ENCODE data around the gene THSD4.
A peak's percentile ranks its signal among the peaks of the same experiment; 100 is the strongest.

Gene THSD4

DNA sequence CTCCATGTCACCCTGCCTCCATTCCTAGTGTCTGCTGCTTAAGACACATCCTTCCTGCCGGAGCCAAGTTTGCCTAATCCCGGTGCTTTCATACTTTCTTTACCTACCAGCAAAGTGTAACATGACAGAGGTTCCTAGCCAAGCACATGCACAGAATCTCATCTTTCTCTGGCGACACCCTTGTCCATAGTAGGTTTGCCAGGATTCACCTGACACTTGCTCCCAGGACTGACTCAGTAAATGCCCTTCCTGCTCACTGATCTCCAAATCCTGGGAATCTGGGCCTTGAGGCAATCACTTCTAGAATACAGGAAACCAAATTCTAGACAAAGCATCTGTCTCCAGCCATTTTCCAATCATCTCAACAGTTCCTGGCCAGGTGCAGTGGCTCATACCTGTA is 684.9 kb downstream of the THSD4 start:
- no peaks in the 10 kb centered on the region for H3K4me1 ChIP-seq
- H3K36me3 ChIP-seq (replicated peaks), result no peaks in the 10 kb centered on the region
- H3K4me3 ChIP-seq, result no peak overlapping the region
- no peaks in the 10 kb centered on the region for H3K27me3 ChIP-seq (ENCODE audit: low read depth)
- in situ Hi-C loops (cut with MboI; ENCODE audit: low sequenced_read_pairs), result no loop called here
- H3K9me3 ChIP-seq, result no peaks in the 10 kb centered on the region
- no peak for DNase-seq (ENCODE audit: low spot score in 2 of 2)

DNA sequence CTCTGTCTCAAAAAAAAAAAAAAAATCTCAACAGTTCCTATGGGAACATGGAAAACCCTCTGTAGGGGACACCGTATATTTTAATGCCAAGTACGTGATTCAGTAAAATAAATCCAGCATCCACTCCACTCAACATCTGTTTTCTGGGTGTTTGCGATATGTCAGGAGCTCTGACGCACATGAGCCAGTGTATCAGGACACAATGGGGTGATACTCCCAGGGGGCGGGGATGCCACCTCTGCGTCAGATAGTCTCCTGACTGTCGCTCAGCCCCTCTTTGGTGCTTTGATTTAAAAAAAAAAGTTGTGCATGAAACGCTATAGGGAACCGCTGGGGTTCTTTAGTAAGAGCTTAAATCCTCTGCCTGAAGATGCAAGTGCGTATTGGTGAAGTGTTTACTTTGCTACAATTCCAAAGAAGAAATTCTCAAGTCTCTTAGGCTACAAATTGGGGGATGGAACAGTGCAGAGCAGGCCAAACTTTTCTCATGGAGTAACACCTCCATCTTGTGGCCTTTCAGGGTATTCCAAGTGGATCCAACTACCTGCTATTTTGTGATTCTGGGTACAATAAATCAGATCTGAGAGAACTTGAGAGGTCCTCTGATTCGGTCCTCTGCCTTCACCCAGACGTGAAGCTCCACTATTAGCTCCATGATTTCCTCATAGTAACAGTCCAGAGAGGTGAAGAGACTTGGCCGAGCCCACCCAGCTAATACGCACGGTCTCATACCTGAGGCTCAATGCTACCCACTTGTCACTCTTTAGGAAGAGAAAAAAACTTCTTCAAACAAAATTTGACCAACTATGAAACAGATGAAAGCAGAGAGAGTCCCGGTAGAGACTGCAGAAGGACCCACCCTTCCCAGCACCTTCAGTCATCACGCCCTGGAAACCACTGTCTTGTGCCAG is 685.8 kb downstream of the THSD4 start:
- no peaks in the 10 kb centered on the region for H3K4me1 ChIP-seq
- no peaks in the 10 kb centered on the region for H3K36me3 ChIP-seq (replicated peaks)
- H3K4me3 ChIP-seq, result no peak overlapping the region
- H3K9me3 ChIP-seq, result no peaks in the 10 kb centered on the region
- in situ Hi-C loops (cut with MboI; ENCODE audit: low sequenced_read_pairs), result no loop called here
- DNase-seq (ENCODE audit: low spot score in 2 of 2), result peak; percentile 81 to 90
- no peaks in the 10 kb centered on the region for H3K27me3 ChIP-seq (ENCODE audit: low read depth)

DNA sequence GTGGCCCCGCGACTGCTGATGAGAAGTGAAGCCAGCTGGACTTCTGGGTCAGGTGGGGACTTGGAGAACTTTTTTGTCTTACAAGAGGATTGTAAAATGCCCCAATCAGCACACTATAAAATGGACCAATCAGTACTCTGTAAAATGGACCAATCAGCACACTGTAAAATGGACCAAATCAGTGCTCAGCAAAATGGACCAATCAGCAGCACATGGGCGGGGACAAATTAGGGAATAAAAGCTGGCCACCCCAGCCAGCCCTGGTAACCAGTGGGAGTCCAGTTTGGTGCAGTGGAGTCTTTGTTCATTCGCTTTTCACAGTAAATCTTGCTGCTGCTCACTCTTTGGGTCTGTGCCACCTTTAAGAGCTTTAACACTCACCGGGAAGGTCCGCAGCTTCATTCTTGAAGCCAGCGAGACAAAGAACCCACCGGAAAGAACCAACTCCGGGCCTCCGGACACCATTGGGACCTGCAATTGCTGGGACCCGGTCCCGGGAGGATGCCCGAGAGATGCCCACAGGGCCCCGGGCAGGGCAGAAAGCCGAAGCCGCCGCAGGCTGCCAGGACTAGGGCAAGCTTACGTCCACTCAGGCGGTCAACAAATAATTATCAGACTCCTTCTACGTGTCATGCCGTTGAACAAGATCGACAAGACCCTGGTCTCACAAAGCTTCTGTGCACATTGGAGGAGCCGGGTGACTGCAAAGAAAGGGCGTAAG is 686.8 kb downstream of the THSD4 start:
- no peaks in the 10 kb centered on the region for H3K36me3 ChIP-seq (replicated peaks)

DNA sequence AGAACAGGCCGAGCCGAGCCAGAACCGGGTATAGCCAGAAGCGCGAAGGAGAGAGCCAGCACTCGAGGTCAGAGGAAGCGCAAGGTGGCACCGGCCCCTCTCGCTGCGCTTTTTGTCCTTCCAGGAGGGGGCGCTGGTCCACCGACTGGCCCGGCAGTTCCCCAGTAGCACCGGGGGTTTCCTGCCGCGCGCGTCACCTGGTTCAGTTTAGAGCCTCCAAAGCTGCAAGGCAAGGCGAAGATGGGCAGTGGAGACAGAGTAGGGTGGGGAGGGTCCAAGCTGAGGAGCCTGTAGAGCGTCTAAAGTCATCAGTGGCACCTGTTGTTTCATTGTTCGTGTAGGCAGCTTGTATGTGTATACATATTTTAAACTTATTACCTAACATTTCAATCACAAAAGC is 687.5 kb downstream of the THSD4 start:
- Histone ChIP-seq H3K4me1 (no peaks in the 10 kb centered on the region; the same call in 1 of the 2 replicates), H3K9me3 (no peaks in the 10 kb centered on the region), H3K36me3 (replicated peaks) (no peaks in the 10 kb centered on the region), H3K4me3 (no peak overlapping the region), H3K27me3 (ENCODE audit: low read depth) (no peaks in the 10 kb centered on the region)
- in situ Hi-C loops (cut with MboI; ENCODE audit: low sequenced_read_pairs), result no loop called here
- peak; percentile 45 to 87 for DNase-seq (ENCODE audit: low spot score in 2 of 2)

More for the DNA sequence above, 686.8 kb downstream of the THSD4 start:
- Histone ChIP-seq H3K27me3 (ENCODE audit: low read depth) (no peaks in the 10 kb centered on the region), H3K4me1 (no peaks in the 10 kb centered on the region; the same call in 1 of the 2 replicates), H3K9me3 (no peaks in the 10 kb centered on the region), H3K4me3 (no peak overlapping the region)
- DNase-seq (ENCODE audit: low spot score in 2 of 2), result no peak
- in situ Hi-C loops (cut with MboI; ENCODE audit: low sequenced_read_pairs), result no loop called here

DNA sequence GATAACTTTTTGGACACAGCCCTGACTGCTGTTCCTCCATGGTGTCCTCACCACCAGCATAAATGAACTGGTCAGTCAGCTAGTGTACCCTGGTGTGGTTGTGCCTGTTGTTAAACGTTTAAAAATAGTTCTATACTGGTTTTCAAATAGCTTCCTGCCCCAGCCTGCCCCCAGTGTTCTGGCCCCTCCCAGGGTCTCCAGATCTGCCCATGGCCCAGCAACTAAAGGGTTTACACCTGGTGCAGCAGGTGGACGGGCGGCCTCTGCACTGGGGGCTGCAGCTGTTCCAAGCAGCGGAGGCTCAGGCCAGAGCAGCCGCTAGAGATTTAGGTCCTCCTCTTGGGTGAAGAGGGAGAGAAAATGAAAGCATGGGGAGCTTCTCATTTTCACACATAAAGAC is 689.0 kb downstream of the THSD4 start:
- in situ Hi-C loops (cut with MboI; ENCODE audit: low sequenced_read_pairs), result no loop called here
- H3K27me3 ChIP-seq (ENCODE audit: low read depth), result no peaks in the 10 kb centered on the region
- DNase-seq (ENCODE audit: low spot score in 2 of 2), result no peak
- H3K4me3 ChIP-seq, result no peak overlapping the region
- no peaks in the 10 kb centered on the region for H3K36me3 ChIP-seq (replicated peaks)
- no peaks in the 10 kb centered on the region for H3K9me3 ChIP-seq
- H3K4me1 ChIP-seq, result no peaks in the 10 kb centered on the region; the same call in 1 of the 2 replicates

DNA sequence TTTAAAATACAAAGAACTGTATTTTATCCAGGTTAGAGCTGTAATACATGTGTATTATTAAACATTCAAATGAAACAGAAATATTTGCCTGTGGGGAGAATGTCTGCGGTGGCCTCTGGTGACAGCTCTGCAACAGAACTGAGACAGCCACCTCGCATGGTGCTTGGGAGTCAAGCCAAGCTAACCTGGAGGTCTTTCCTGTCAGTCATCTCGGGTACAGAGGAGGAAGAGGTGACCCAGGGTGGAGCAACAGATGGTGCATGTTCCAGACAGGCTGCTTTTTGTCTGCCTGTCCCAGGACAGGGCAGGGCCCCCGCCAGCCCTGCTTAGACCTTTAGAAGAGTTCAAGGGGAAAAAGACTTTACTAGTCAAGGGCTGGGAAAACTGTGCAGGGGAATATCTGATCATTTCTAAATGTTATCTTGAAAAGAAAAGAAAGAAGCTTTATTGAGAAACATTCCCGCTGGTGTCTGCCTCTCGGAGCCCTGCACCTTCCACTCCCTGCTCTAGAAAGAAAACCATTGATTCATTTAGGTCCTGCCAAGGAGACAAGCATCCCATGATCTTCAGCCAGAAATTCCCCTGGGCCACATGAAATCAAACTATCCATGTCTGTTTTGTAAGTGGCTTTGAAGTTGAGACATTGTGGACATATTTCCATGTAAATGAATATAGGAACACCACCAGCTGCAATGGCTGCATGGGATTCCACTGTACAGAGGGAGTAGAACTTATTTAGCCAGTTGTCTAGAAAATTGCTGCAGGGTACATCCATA is 689.6 kb downstream of the THSD4 start:
- Histone ChIP-seq H3K4me3 (no peak overlapping the region), H3K27me3 (ENCODE audit: low read depth) (no peaks in the 10 kb centered on the region), H3K36me3 (replicated peaks) (no peaks in the 10 kb centered on the region), H3K9me3 (no peaks in the 10 kb centered on the region), H3K4me1 (no peaks in the 10 kb centered on the region; the same call in 1 of the 2 replicates)
- in situ Hi-C loops (cut with MboI; ENCODE audit: low sequenced_read_pairs), result loop anchor here (5.0 kb wide), 1 partner anchor 352 kb away; no protein-coding TSS in a partner anchor
- peak in 1 of 2 experiments; percentile 28 for DNase-seq (ENCODE audit: low spot score in 2 of 2)

DNA sequence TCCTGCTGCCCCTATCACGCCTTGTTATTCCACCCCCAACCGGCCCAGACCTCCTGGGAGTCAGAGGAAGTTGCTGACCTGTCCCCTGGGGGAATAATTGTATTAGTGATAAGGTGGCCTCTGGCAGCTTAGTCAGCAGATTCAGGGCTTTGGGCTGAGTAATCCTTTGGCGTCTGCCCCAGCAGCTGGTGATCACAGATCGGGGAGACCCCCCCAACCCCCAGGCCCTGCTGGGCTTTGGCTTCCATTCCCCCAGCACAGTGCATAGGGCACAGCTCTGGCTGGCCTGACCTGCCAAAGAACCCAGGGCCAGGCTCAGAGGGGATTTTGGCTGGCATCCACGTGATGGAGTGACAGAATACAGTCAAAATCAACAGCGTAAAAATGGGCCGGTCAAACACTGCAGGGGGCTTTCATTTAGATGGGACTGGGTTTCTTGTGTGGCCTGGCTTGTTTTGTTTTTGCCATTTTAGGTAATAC is 691.2 kb downstream of the THSD4 start:
- no peak for DNase-seq (ENCODE audit: low spot score in 2 of 2)
- in situ Hi-C loops (cut with MboI; ENCODE audit: low sequenced_read_pairs), result loop anchor here (5.0 kb wide), 1 partner anchor 351 kb away; no protein-coding TSS in a partner anchor
- Histone ChIP-seq H3K9me3 (no peaks in the 10 kb centered on the region), H3K27me3 (ENCODE audit: low read depth) (no peaks in the 10 kb centered on the region), H3K4me1 (no peaks in the 10 kb centered on the region; the same call in 1 of the 2 replicates), H3K36me3 (replicated peaks) (no peaks in the 10 kb centered on the region), H3K4me3 (no peak overlapping the region)

DNA sequence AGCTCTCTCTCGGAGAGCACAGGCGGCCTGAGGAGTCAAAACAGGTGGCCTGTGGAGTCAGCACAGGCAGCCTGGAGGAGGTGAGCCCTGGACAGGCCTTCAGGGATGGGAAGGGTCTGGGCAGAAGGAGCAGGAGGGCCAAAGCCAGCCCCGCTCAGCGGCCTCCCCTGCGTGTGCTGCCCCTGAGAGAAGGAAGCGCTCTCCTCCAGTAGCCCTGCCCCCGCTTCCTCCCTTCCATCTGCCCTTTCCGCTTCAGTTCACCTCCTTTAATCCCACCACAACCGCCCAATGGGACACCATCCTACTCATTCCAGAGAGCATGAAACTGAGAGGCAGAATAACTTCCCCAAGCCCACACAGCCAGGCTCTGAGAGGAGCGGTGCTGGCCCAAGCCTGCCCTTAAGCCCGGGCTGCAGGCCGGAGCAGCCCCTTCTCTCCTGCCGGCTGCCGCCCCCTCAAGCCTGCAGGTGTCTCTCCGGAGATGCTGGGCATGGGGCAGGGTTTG is 691.9 kb downstream of the THSD4 start:
- Histone ChIP-seq H3K36me3 (replicated peaks) (no peaks in the 10 kb centered on the region), H3K4me3 (no peak overlapping the region), H3K27me3 (ENCODE audit: low read depth) (no peaks in the 10 kb centered on the region), H3K4me1 (no peaks in the 10 kb centered on the region; the same call in 1 of the 2 replicates), H3K9me3 (no peaks in the 10 kb centered on the region)
- DNase-seq (ENCODE audit: low spot score in 2 of 2), result no peak
- in situ Hi-C loops (cut with MboI; ENCODE audit: low sequenced_read_pairs), result loop anchor here (5.0 kb wide), 1 partner anchor 350 kb away; no protein-coding TSS in a partner anchor

DNA sequence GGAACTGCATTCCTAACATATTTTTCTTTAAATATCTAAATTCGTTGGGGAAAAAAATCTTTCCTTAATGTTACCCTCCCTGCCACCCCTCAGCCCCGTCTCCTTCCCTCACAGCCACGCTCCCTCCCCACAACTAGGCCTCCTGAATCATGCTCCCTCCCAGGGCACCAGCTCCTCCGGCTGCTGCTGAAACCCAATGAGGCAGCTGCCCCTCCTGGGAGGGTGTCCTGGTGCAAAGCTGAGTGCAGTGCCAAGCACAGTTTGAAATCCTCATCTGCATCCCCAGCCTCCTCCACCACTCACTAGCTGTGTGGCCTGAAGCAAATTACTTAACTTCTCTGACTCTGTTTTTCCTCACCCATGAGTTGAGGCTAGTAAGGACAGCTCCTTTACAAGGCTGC is 692.4 kb downstream of the THSD4 start:
- no peaks in the 10 kb centered on the region for H3K36me3 ChIP-seq (replicated peaks)
- H3K27me3 ChIP-seq (ENCODE audit: low read depth), result no peaks in the 10 kb centered on the region
- H3K9me3 ChIP-seq, result no peaks in the 10 kb centered on the region
- in situ Hi-C loops (cut with MboI; ENCODE audit: low sequenced_read_pairs), result loop anchor here (5.0 kb wide), 1 partner anchor 350 kb away; no protein-coding TSS in a partner anchor
- no peak overlapping the region for H3K4me3 ChIP-seq
- DNase-seq (ENCODE audit: low spot score in 2 of 2), result no peak
- H3K4me1 ChIP-seq, result no peaks in the 10 kb centered on the region; the same call in 1 of the 2 replicates

DNA sequence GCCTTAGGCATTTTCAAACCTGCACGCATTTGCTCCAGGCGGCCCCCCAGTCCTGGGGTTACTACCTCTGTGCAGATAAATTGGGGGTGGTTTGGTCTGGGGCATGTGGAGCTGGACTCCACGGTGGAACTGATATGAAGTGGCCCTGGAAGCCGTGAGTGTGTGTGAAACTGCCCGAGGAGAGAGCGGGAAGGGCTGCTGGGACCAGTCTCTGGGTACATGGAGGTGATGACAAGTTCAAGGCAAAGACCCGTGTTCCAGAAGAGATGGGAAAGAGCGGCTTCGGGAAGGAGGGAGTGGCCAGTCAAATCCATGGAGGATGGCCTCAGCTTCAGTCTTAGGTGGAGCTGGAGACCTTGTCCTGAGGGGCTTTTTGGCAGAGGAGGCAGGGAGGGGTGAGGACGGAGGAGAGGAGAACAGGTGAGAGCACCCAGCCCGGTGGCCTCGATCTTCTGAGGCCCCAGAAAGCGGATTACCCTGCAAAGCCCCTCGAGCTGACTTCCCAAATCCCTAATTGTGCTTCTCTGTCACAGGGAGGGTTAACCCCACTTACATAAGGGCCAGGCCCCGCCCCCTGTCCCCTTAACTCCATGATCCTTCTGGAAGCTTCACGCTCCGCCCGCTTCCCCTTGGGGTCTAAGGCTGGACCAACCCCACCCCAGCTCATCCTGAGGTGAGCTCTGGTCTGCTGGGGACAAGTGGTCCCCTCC is 693.2 kb downstream of the THSD4 start:
- in situ Hi-C loops (cut with MboI; ENCODE audit: low sequenced_read_pairs), result loop anchor here (5.0 kb wide), 1 partner anchor 349 kb away; no protein-coding TSS in a partner anchor
- Histone ChIP-seq H3K27me3 (ENCODE audit: low read depth) (no peaks in the 10 kb centered on the region), H3K4me3 (no peak overlapping the region), H3K4me1 (no peaks in the 10 kb centered on the region; the same call in 1 of the 2 replicates), H3K36me3 (replicated peaks) (no peaks in the 10 kb centered on the region), H3K9me3 (no peaks in the 10 kb centered on the region)
- DNase-seq (ENCODE audit: low spot score in 2 of 2), result no peak

DNA sequence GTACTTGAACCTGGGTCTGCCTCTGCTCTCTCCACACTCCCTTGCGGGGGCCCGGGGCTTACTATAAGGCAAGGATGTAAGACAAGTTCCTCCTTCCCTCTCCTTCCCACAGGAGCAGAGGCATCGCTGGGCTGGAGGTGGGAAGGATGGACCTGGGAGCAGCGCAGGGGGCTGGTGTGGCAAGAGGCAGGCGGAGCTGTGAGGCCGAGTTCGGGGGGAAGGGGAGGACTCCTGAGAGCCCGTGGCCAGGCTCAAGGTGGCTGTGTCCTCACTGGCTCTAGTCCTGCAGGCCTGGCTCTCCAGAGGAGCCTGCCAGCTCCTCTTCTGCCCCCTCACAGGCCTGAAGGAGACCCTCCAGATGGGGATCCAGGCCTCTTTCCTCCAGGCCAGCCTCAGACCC is 694.1 kb downstream of the THSD4 start:
- Histone ChIP-seq H3K27me3 (ENCODE audit: low read depth) (no peaks in the 10 kb centered on the region), H3K4me1 (no peaks in the 10 kb centered on the region; the same call in 1 of the 2 replicates), H3K4me3 (no peak overlapping the region), H3K9me3 (no peaks in the 10 kb centered on the region), H3K36me3 (replicated peaks) (no peaks in the 10 kb centered on the region)
- in situ Hi-C loops (cut with MboI; ENCODE audit: low sequenced_read_pairs), result loop anchor here (5.0 kb wide), 1 partner anchor 348 kb away; no protein-coding TSS in a partner anchor
- DNase-seq (ENCODE audit: low spot score in 2 of 2), result no peak

DNA sequence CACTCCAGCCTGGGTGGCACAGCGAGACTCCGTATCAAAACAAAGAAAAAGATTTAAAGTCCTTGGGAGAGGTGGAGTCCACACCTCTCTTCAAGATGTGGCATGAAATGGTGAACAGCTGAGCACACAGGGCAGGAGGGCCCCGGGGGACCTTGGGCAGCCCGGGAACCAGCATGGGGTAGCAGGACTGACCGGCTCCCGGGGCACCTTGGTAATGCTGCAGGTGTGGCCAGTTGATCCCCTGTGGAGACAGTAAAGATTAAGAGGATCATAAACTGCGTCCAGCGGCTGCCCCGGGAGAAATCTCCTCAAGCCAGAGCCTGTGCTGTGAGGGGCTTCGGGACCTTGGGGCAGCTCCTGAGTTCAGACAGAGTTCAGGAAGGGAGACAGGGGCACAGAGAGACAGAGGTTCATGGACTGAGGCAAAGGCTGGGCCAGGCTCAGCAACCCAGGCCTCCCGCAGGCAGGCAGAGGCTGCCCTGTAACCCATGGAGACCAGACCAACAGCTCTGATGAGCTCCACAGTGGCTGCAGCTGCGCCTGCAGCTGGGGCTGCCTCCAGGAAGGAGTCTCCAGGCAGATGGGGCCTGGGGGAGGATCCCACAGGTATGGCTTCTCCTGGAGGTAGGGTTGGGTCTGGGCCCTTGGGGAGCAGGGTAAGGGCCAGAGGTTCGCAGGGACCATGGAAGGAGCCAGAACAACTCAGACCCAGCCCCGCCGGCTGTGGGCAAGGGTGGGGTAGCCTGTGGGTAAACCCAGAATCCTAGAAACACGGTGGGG is 695.2 kb downstream of the THSD4 start, which contains the start of gene NR2E3:
Gene NR2E3, plus strand, starts transcription at position 299 of the 780 bp plus-strand sequence. Its CDS starts 190 bp downstream, at position 489.
- Histone ChIP-seq H3K27me3 (ENCODE audit: low read depth) (no peaks in the 10 kb centered on the region), H3K4me3 (no peak within 1 kb of the TSS), H3K36me3 (replicated peaks) (no peaks in the 10 kb centered on the region), H3K4me1 (no peaks in the 10 kb centered on the region; the same call in 1 of the 2 replicates), H3K9me3 (no peaks in the 10 kb centered on the region)
- in situ Hi-C loops (cut with MboI; ENCODE audit: low sequenced_read_pairs), result no loop called here
- DNase-seq (ENCODE audit: low spot score in 2 of 2), result no peak

Data from HAP-1 (cell line).